ENCODE data around the gene NAT16. TPM values are rescaled to one million over a fixed set of nuclear protein-coding genes. Genes with fewer than 3 reads are reported as not detected.

Gene NAT16
- total RNA-seq, 2 donors from 2014 or later = 0.15 to 0.20 TPM

- Mint-ChIP-seq H3K4me3 (no peak overlapping the region), H3K27me3 (ENCODE audit: insufficient read depth) (peaks cover 14% of the 10 kb centered on the region), H3K27ac (no peak overlapping the region), H3K36me3 (ENCODE audit: low read depth) (no peaks in the 10 kb centered on the region), H3K4me1 (peaks cover 5% of the 10 kb centered on the region), H3K9me3 (no peaks in the 10 kb centered on the region)
- 93 to 98% methylated on average over 12 to 17 of the region's 17 CpGs for WGBS, 2 experiments (ENCODE audit: insufficient coverage in 1 of 2, insufficient read length in 1 of 2)
- no peaks in the 10 kb centered on the region for H3K27me3 ChIP-seq (ENCODE audit: control insufficient read depth, insufficient read depth, low read length, poor library complexity, severe bottlenecking)
- H3K4me3 ChIP-seq (ENCODE audit: low read length) = no peak overlapping the region
- no peak for TF ChIP-seq CTCF (conservative IDR thresholded peaks at IDR 0.05)
- DNase-seq = no peak
- no peak overlapping the region for H3K9ac ChIP-seq (ENCODE audit: extremely low read depth, low read length, poor library complexity, severe bottlenecking)
- H3K36me3 ChIP-seq (ENCODE audit: control insufficient read depth, insufficient read depth, low read length) = no peaks in the 10 kb centered on the region
- no peaks in the 10 kb centered on the region for H3K9me3 ChIP-seq (ENCODE audit: control insufficient read depth, low read length)
- no peak overlapping the region for H3K27ac ChIP-seq (ENCODE audit: low read depth, low read length)
- H3K4me1 ChIP-seq (ENCODE audit: control insufficient read depth, insufficient read depth, low read length) = peaks cover 2% of the 10 kb centered on the region
These were observed 15.8 kb upstream of the NAT16 start for GRCh38 chr7:101195884-101196283.

- TF ChIP-seq CTCF (conservative IDR thresholded peaks at IDR 0.05) = no peak
- no peak overlapping the region for H3K9ac ChIP-seq (ENCODE audit: extremely low read depth, low read length, poor library complexity, severe bottlenecking)
- H3K4me1 ChIP-seq (ENCODE audit: control insufficient read depth, insufficient read depth, low read length) = no peaks in the 10 kb centered on the region
- H3K4me3 ChIP-seq (ENCODE audit: low read length) = no peak overlapping the region
- peaks cover 4% of the 10 kb centered on the region for H3K27me3 ChIP-seq (ENCODE audit: control insufficient read depth, insufficient read depth, low read length, poor library complexity, severe bottlenecking)
- no peaks in the 10 kb centered on the region for H3K9me3 Mint-ChIP-seq
- H3K4me3 Mint-ChIP-seq = no peak overlapping the region
- no peaks in the 10 kb centered on the region for H3K36me3 ChIP-seq (ENCODE audit: control insufficient read depth, insufficient read depth, low read length)
- H3K27ac Mint-ChIP-seq = no peak overlapping the region
- H3K9me3 ChIP-seq (ENCODE audit: control insufficient read depth, low read length) = no peaks in the 10 kb centered on the region
- peaks cover 20% of the 10 kb centered on the region for H3K27me3 Mint-ChIP-seq (ENCODE audit: insufficient read depth)
- no peak for DNase-seq
- WGBS, 2 experiments (ENCODE audit: insufficient coverage in 1 of 2, insufficient read length in 1 of 2) = 80 to 86% methylated on average over 5 to 8 of the region's 8 CpGs
- H3K36me3 Mint-ChIP-seq (ENCODE audit: low read depth) = no peaks in the 10 kb centered on the region
- no peak overlapping the region for H3K27ac ChIP-seq (ENCODE audit: low read depth, low read length)
- no peaks in the 10 kb centered on the region for H3K4me1 Mint-ChIP-seq
These were observed 9.0 kb upstream of the NAT16 start for GRCh38 chr7:101189109-101189508.

DNA sequence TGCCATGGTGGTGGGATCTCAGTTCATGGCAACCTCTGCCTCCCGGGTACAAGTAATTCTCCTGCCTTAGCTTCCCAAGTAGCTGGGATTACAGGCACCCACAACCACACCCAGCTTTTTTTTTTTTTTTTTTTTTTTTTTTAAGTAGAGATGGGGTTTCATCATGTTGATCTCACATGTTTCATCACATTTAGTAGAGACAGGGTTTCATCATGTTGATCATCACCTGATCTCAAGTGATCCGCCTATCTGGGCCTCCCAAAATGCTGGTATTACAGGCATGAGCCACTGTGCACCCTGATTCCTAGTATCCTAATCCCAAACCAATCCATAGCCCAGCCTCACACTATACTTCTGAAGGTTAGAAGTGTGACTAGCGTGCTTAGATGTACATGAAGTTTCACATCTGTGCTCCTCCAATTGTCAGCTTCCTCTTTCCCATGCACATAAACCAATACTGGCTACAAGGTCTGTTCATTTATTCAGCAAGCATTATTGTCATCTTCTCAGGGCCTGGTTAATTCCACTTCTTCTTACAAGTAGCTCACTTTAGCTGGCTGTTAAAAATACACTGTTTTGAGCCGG lies 6.8 kb upstream of the NAT16 start:
- H3K9me3 ChIP-seq (ENCODE audit: control insufficient read depth, low read length) = no peaks in the 10 kb centered on the region
- H3K27ac ChIP-seq (ENCODE audit: low read depth, low read length) = no peak overlapping the region
- H3K36me3 ChIP-seq (ENCODE audit: control insufficient read depth, insufficient read depth, low read length) = no peaks in the 10 kb centered on the region
- H3K9me3 Mint-ChIP-seq = no peaks in the 10 kb centered on the region
- no peaks in the 10 kb centered on the region for H3K4me1 ChIP-seq (ENCODE audit: control insufficient read depth, insufficient read depth, low read length)
- H3K4me3 Mint-ChIP-seq = no peak overlapping the region
- no peak overlapping the region for H3K4me3 ChIP-seq (ENCODE audit: low read length)
- H3K4me1 Mint-ChIP-seq = peaks cover 3% of the 10 kb centered on the region
- no peak for TF ChIP-seq CTCF (conservative IDR thresholded peaks at IDR 0.05)
- WGBS, 2 experiments (ENCODE audit: insufficient coverage in 1 of 2, insufficient read length in 1 of 2) = 92% methylated on average over 2 to 4 of the region's 4 CpGs
- no peak overlapping the region for H3K27ac Mint-ChIP-seq
- DNase-seq = no peak
- peaks cover 4% of the 10 kb centered on the region for H3K27me3 ChIP-seq (ENCODE audit: control insufficient read depth, insufficient read depth, low read length, poor library complexity, severe bottlenecking)
- H3K27me3 Mint-ChIP-seq (ENCODE audit: insufficient read depth) = peaks cover 27% of the 10 kb centered on the region
- no peaks in the 10 kb centered on the region for H3K36me3 Mint-ChIP-seq (ENCODE audit: low read depth)
- H3K9ac ChIP-seq (ENCODE audit: extremely low read depth, low read length, poor library complexity, severe bottlenecking) = no peak overlapping the region

All from endodermal cell (in vitro differentiated cells).